ENCODE results near the gene PRDM2. TPM values are rescaled to one million over a fixed set of nuclear protein-coding genes. Genes with fewer than 3 reads are reported as not detected.

The PRDM2 gene
- total and polyA plus RNA-seq, 10 donors = 12.0 to 75.7 (median 57.4) TPM

Small RNAs within 50 kb of the gene (small RNA-seq; reads per million reads assigned to genes)
- gene RF00564 = 0 reads per million in 4 donors

Other genes starting within 250 kb of the PRDM2 start
- under 1 TPM in 1 of 7 donors, not detected in 6; 0.28 TPM for gene LRRC38, start 186.2 kb upstream of the PRDM2 start, total RNA-seq
- under 1 TPM in 1 of 3 donors, not detected in 2; 0.03 TPM for gene LRRC38, start 186.2 kb upstream of the PRDM2 start, polyA plus RNA-seq
- under 1 TPM in 3 of 7 donors, not detected in 4; 0.19 to 0.49 (median 0.44) TPM for gene PDPN, start 116.4 kb upstream of the PRDM2 start, total RNA-seq
- gene PDPN, start 116.4 kb upstream of the PRDM2 start, polyA plus RNA-seq = 1 to 10 TPM in 1 of 3 donors, under 1 TPM in 2; 0.09 to 1.9 (median 0.32) TPM

Data from spleen (tissue), 11 donors.